Measurements from ENCODE around the gene FGF13.

Gene FGF13

GRCh38 chrX:138664016-138664415, 47.5 kb downstream of the FGF13 start:
- no peak overlapping the region for H3K27ac ChIP-seq
- TF ChIP-seq CTCF (conservative IDR thresholded peaks at IDR 0.05) = no peak

GRCh38 chrX:138651494-138651893, 60.0 kb downstream of the FGF13 start:
- no peak for TF ChIP-seq CTCF (conservative IDR thresholded peaks at IDR 0.05)
- no peak overlapping the region for H3K27ac ChIP-seq

GRCh38 chrX:138648568-138648967, 62.9 kb downstream of the FGF13 start:
- H3K27ac ChIP-seq = no peak overlapping the region
- no peak for TF ChIP-seq CTCF (conservative IDR thresholded peaks at IDR 0.05)

GRCh38 chrX:138638996-138639395, 72.5 kb downstream of the FGF13 start:
- no peak overlapping the region for H3K27ac ChIP-seq
- TF ChIP-seq CTCF (conservative IDR thresholded peaks at IDR 0.05) = no peak
